Measurements from ENCODE around the gene CD72.

Gene CD72

DNA sequence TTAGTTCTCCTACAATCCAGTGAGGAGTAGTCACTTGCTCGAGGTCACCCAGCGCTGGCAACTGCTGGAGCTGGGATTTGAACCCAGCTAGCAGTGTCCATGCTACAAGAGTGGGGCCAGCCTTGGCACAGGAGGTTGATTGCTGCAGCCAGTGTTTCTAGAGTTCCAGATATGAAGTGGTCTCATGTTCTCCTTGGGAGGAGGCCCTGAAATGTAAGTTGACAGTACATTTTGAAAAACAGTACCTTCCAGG lies 40.7 kb upstream of the CD72 start:
- H3K27me3 ChIP-seq (ENCODE audit: insufficient read depth, low read length) = no peaks in the 10 kb centered on the region
- H3K27ac ChIP-seq (ENCODE audit: low read depth, low read length) = peak overlapping the region; percentile 99
- peaks cover 50% of the 10 kb centered on the region for H3K4me1 ChIP-seq (ENCODE audit: control insufficient read depth, insufficient read depth, low read length, unreplicated experiment)
- H2AFZ ChIP-seq (ENCODE audit: low read length, unreplicated experiment) = peak overlapping the region; percentile 59
- peaks cover 19% of the 10 kb centered on the region for H3K79me2 ChIP-seq (ENCODE audit: control insufficient read depth, insufficient read depth, low read length, unreplicated experiment)
- 0 out of 2 replicates have a peak, but pooled peaks cover 6% of the 10 kb centered on the region for H3K36me3 ChIP-seq (ENCODE audit: insufficient read depth, low read length)
- peak overlapping the region; percentile 87 for H3K4me3 ChIP-seq (ENCODE audit: low read depth, low read length)

DNA sequence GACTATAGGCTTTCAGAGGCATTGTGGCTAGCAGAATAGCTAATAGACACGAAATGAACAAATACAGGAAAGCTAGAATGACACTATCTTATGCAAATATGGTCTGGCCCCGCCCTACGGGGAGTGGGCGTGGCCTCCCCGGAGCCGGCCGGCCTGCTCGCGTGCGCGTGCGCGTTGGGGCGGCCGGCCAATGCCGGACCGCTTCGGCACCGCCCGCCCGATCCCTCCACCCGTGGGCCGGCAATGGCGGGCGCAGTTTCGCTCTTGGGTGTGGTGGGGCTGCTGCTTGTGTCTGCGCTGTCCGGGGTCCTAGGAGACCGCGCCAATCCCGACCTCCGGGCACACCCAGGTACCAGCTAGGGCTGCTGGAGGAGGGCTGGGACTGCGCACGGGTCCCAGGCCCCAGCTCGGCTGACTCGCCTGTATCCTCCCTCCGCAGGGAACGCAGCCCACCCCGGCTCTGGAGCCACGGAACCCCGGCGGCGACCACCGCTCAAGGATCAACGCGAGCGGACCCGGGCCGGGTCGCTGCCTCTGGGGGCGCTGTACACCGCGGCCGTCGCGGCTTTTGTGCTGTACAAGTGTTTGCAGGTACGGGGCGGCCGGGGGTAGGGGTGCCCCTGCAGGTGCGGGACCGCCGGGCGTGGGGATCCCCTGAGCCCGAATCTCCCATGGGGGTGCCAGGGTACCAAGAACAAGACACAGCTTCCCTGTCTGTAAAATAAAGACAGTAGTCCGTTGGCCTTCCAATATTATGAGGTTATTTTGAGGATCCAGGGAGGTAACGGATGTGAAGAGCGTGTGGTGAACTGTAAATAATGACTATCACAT lies 40.1 kb upstream of the CD72 start, which contains the start of gene CCDC107:
CCDC107 (plus strand) TSS at position 156 of the 831 bp plus-strand sequence; CDS start at position 244, 88 bp downstream.
- Histone ChIP-seq H3K4me1 (ENCODE audit: control insufficient read depth, insufficient read depth, low read length, unreplicated experiment) (peaks cover 45% of the 10 kb centered on the region), H3K27me3 (ENCODE audit: insufficient read depth, low read length) (no peaks in the 10 kb centered on the region), H3K36me3 (ENCODE audit: insufficient read depth, low read length) (0 out of 2 replicates have a peak, but pooled peaks cover 6% of the 10 kb centered on the region), H3K4me3 (ENCODE audit: low read depth, low read length) (peak within 1 kb of the TSS; percentile 87), H2AFZ (ENCODE audit: low read length, unreplicated experiment) (peak within 1 kb of the TSS; percentile 59), H3K79me2 (ENCODE audit: control insufficient read depth, insufficient read depth, low read length, unreplicated experiment) (peaks cover 19% of the 10 kb centered on the region), H3K27ac (ENCODE audit: low read depth, low read length) (peak within 1 kb of the TSS; percentile 99)

DNA sequence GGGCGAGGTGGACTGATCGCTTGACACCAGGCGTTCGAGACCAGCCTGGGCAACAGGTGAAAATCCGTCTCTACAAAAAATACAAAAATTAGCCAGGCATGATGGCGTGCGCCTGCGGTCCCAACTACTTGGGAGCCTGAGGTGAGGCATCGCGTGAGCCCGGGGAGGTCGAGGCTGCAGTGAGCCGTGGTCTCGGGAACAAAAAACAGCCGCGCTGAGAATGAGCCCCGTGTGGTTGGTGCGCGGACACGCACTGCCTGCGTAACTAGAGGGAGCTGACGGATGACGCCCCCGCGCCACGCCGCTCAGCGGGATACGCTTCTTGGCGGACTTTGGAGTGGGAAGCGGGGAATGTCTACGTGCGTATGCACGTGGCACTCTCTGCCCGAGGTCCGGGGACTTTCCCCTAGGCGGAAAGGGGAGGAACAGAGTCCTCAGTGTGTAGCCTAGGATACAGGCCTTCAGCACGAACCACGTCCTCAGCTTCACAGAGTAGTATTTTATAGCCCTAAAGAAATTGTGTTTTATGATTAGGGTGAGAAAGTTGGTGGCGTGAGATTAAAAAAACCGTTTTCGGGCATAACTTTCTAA lies 39.4 kb upstream of the CD72 start, which contains the start of gene RMRP:
RMRP (minus strand) TSS at position 474 of the 591 bp plus-strand sequence.
- no peaks in the 10 kb centered on the region for H3K27me3 ChIP-seq (ENCODE audit: insufficient read depth, low read length)
- peaks cover 46% of the 10 kb centered on the region for H3K4me1 ChIP-seq (ENCODE audit: control insufficient read depth, insufficient read depth, low read length, unreplicated experiment)
- H3K36me3 ChIP-seq (ENCODE audit: insufficient read depth, low read length) = 0 out of 2 replicates have a peak, but pooled peaks cover 6% of the 10 kb centered on the region
- H3K79me2 ChIP-seq (ENCODE audit: control insufficient read depth, insufficient read depth, low read length, unreplicated experiment) = peaks cover 15% of the 10 kb centered on the region
- peak within 1 kb of the TSS; percentile 87 for H3K4me3 ChIP-seq (ENCODE audit: low read depth, low read length)
- peak within 1 kb of the TSS; percentile 59 for H2AFZ ChIP-seq (ENCODE audit: low read length, unreplicated experiment)
- peak within 1 kb of the TSS; percentile 99 for H3K27ac ChIP-seq (ENCODE audit: low read depth, low read length)

DNA sequence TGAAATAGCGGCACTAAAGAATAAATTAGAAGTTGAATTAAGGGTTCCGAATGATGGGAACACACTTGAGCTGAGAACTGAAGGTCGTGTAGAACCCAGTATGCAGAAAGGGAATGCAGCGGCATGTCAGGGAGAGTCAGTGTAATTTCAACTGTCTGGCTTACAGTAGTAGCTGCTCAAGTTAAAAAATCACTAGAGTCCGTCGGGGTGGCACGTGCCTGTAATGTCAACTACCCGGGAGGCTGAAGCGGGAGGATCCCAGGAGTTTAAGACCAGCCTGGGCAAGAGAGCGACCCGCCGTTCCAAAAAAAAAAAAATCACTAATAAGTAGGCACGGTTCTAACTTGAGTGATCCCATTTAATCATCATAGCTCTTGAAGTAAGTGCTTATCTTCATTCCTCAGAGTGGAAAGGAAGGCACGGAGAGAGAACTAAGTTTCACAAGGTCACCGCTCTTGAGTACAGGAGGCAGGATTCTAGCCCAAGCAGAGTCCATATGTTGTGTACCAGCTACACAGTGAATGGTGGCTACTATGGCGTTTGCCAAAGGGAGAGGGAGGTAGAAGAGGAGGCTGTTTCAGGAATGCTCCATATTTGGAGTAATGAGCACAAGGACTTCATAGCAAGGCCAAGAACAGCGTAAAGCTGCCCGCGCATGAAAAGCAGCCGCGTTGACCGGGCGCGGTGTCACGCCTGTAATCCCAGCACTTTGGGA lies 38.8 kb upstream of the CD72 start:
- peaks cover 15% of the 10 kb centered on the region for H3K79me2 ChIP-seq (ENCODE audit: control insufficient read depth, insufficient read depth, low read length, unreplicated experiment)
- H3K4me3 ChIP-seq (ENCODE audit: low read depth, low read length) = peak overlapping the region; percentile 71
- no peaks in the 10 kb centered on the region for H3K27me3 ChIP-seq (ENCODE audit: insufficient read depth, low read length)
- H2AFZ ChIP-seq (ENCODE audit: low read length, unreplicated experiment) = no peak overlapping the region
- H3K4me1 ChIP-seq (ENCODE audit: control insufficient read depth, insufficient read depth, low read length, unreplicated experiment) = peaks cover 44% of the 10 kb centered on the region
- H3K27ac ChIP-seq (ENCODE audit: low read depth, low read length) = peak overlapping the region; percentile 99
- 0 out of 2 replicates have a peak, but pooled peaks cover 6% of the 10 kb centered on the region for H3K36me3 ChIP-seq (ENCODE audit: insufficient read depth, low read length)

DNA sequence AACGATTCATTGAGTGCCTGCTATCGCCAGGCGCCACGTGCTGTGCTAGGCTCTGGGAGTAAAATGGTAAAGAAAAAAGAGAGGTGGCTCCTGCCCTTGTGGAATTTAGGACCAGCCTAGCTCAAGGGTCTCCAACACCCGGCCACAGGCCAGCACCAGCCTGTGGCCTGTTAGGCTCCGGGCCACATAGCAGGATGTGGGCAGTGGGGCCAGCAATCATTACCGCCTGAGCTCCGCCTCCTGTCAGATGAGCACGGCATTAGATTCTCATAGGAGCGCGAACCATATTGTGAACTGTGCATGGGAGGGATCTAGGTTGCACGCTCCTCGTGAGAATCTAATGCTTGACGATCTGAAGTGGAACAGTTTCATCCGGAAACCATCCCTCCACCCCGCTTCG lies 38.1 kb upstream of the CD72 start:
- H3K4me3 ChIP-seq (ENCODE audit: low read depth, low read length) = no peak overlapping the region

DNA sequence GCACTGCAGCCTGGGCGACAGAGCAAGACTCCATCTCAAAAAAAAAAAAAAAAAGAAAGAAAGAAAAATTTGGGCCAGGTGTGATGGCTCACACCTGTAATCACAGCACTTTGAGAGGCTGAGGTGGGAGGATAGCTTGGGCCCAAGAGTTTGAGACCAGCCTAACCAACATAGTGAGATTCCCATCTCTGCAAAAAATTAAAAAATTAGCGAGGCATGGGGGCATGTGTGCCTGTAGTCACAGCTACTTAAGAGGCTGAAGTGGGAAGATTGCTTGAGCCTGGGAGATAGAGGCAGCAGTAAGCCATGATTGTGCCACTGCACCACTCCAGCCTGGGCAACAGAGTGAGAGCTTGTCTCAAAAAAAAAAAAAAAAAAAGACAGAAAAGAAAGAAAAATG lies 35.4 kb upstream of the CD72 start:
- no peaks in the 10 kb centered on the region for H3K36me3 ChIP-seq (ENCODE audit: insufficient read depth, low read length)
- H2AFZ ChIP-seq (ENCODE audit: low read length, unreplicated experiment) = no peak overlapping the region
- H3K27ac ChIP-seq (ENCODE audit: low read depth, low read length) = no peak overlapping the region
- H3K79me2 ChIP-seq (ENCODE audit: control insufficient read depth, insufficient read depth, low read length, unreplicated experiment) = no peaks in the 10 kb centered on the region
- H3K4me3 ChIP-seq (ENCODE audit: low read depth, low read length) = no peak overlapping the region
- H3K4me1 ChIP-seq (ENCODE audit: control insufficient read depth, insufficient read depth, low read length, unreplicated experiment) = peaks cover 37% of the 10 kb centered on the region
- H3K27me3 ChIP-seq (ENCODE audit: insufficient read depth, low read length) = no peaks in the 10 kb centered on the region

More for the DNA sequence above, 38.1 kb upstream of the CD72 start:
- Histone ChIP-seq H3K36me3 (ENCODE audit: insufficient read depth, low read length) (0 out of 2 replicates have a peak, but pooled peaks cover 6% of the 10 kb centered on the region), H3K4me1 (ENCODE audit: control insufficient read depth, insufficient read depth, low read length, unreplicated experiment) (peaks cover 43% of the 10 kb centered on the region), H2AFZ (ENCODE audit: low read length, unreplicated experiment) (no peak overlapping the region), H3K27ac (ENCODE audit: low read depth, low read length) (no peak overlapping the region), H3K79me2 (ENCODE audit: control insufficient read depth, insufficient read depth, low read length, unreplicated experiment) (peaks cover 14% of the 10 kb centered on the region), H3K27me3 (ENCODE audit: insufficient read depth, low read length) (no peaks in the 10 kb centered on the region)

DNA sequence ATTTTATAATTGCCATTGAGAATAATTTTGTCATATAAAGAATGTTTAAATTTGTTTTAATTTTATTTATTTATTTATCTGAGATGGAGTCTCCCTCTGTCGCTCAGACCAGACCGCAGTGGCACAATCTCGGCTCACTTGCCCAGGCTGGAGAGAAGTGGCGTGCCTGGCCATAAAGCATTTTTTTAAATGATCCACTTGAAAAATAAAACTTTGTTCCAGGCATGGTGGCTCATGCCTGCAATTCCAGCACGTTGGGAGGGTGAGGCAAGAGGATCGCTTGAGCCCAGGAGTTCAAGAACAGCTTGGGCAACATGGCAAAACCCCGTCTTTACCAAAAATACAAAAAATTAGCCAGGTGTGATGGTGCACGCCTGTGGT lies 34.6 kb upstream of the CD72 start:
- Histone ChIP-seq H3K36me3 (ENCODE audit: insufficient read depth, low read length) (no peaks in the 10 kb centered on the region), H3K27ac (ENCODE audit: low read depth, low read length) (peak overlapping the region; percentile 70), H2AFZ (ENCODE audit: low read length, unreplicated experiment) (no peak overlapping the region), H3K27me3 (ENCODE audit: insufficient read depth, low read length) (no peaks in the 10 kb centered on the region), H3K79me2 (ENCODE audit: control insufficient read depth, insufficient read depth, low read length, unreplicated experiment) (no peaks in the 10 kb centered on the region), H3K4me1 (ENCODE audit: control insufficient read depth, insufficient read depth, low read length, unreplicated experiment) (peaks cover 42% of the 10 kb centered on the region), H3K4me3 (ENCODE audit: low read depth, low read length) (no peak overlapping the region)

DNA sequence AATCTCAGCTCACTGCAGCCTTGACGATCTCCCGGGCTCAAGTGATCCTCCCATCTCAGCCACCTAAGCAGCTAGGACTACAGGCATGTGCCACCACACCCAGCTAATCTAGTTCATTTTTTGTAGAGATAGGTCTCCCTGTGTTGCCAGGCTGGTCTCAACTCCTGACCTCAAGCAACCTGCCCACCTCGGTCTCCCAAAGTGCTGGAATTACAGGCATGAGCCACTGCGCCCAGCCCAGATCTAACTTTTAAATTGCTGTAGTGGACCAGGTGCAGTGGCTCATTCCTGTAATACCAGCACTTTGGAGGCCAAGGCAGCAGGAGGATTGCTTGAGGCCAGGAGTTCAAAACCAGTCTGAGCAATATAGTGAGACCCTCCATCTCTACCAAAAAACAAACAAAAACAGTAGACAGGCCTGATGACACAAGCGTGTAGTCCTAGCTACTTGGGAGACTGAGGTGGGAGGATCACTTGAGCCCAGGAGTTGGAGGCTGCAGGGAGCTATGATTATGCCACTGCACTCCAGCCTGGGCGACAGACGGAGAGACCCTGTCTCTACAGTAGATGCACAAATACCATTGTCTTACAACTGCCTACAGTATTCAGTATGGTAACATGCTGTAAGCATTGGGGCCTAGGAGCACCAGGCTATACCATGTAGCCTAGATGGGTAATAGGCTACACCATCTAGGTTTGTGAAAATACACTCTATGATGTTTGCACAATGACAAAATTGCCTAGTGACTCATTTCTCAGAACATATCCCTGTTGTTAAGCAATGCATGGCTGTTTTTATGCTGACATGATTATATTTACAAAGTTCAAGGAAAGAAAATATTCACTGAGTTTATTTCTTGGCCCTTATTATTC lies 34.0 kb upstream of the CD72 start:
- Histone ChIP-seq H3K4me3 (ENCODE audit: low read depth, low read length) (no peak overlapping the region), H3K79me2 (ENCODE audit: control insufficient read depth, insufficient read depth, low read length, unreplicated experiment) (no peaks in the 10 kb centered on the region), H3K4me1 (ENCODE audit: control insufficient read depth, insufficient read depth, low read length, unreplicated experiment) (peaks cover 43% of the 10 kb centered on the region), H3K27me3 (ENCODE audit: insufficient read depth, low read length) (no peaks in the 10 kb centered on the region), H3K27ac (ENCODE audit: low read depth, low read length) (peak overlapping the region; percentile 70), H2AFZ (ENCODE audit: low read length, unreplicated experiment) (no peak overlapping the region), H3K36me3 (ENCODE audit: insufficient read depth, low read length) (no peaks in the 10 kb centered on the region)

DNA sequence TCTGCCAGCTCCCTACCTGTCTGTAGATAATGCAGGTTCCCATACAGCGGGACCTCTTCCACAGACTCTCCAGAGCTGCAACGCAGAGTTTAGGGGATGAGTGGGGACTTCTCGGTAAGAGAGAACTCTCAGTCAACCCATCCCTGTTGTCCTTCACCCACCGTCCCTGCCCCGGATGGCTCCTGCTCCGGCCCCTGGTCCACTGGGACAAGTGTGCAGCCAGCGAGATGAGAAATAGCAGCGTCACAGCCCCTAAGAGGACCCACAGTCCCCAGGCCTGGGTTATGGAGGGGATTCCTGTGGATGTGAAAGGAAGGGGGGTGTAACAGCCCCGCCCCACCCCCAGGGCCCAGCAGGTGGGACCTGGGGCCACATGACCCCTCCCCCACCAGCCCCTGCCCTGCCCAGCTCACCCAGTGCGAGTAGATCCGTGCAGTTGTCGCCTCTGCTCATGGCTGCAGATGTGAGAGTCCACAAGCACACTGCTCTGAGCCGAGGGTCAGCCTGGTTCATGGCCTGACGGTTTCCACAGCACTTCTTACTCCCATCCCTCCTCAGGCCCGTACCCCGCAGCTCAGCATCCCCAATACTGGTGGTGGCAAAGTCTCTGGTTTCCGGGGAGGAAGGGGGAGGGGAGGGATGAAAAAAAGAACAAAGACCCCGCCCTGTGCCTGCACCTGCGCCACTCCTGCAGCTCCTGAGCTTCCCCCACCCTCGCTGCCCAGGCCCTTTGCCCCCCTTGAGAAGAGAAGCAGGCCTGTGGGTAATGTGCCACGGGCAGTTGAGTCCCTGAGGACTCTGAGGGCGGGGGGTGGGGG lies 32.3 kb upstream of the CD72 start, which contains the start of gene SIT1:
SIT1 (minus strand) TSS at position 591 of the 818 bp plus-strand sequence; CDS start at position 513, 78 bp downstream.
- peak within 1 kb of the TSS; percentile 9 for H2AFZ ChIP-seq (ENCODE audit: low read length, unreplicated experiment)
- peaks cover 50% of the 10 kb centered on the region for H3K4me1 ChIP-seq (ENCODE audit: control insufficient read depth, insufficient read depth, low read length, unreplicated experiment)
- H3K27ac ChIP-seq (ENCODE audit: low read depth, low read length) = peak within 1 kb of the TSS; percentile 4; the same call in 1 of the 2 replicates
- H3K79me2 ChIP-seq (ENCODE audit: control insufficient read depth, insufficient read depth, low read length, unreplicated experiment) = no peaks in the 10 kb centered on the region
- H3K4me3 ChIP-seq (ENCODE audit: low read depth, low read length) = no peak within 1 kb of the TSS
- H3K36me3 ChIP-seq (ENCODE audit: insufficient read depth, low read length) = no peaks in the 10 kb centered on the region
- no peaks in the 10 kb centered on the region for H3K27me3 ChIP-seq (ENCODE audit: insufficient read depth, low read length)

Measured in ACC112 (cell line).